C4-2B (cell line): ENCODE measurements around the gene ARSJ.

Experiments
- H3K27ac ChIP-seq: fragments of 450-650 bp; 2 replicates; pipeline ENCODE4 v1.5.1; 2017
- CTCF ChIP-seq: fragments of 450-650 bp; conservative IDR thresholded peaks from 2 replicates; pipeline ENCODE4 v1.5.1; 2017; ENCODE audit warnings: mild to moderate bottlenecking
- ZFX ChIP-seq: fragments of 450-650 bp; IDR thresholded peaks from 2 replicates; pipeline ENCODE4 v1.6.1; 2017

Gene ARSJ

GRCh38 chr4:113982181-113982580 lies 2.7 kb upstream of the ARSJ start:
- no peak for TF ChIP-seq ZFX
- TF ChIP-seq CTCF, result no peak
- no peak overlapping the region for H3K27ac ChIP-seq

GRCh38 chr4:113981591-113981990 lies 2.1 kb upstream of the ARSJ start:
- no peak overlapping the region for H3K27ac ChIP-seq
- TF ChIP-seq ZFX (no peak), CTCF (no peak)

- no peak overlapping the region for H3K27ac ChIP-seq
- TF ChIP-seq CTCF (no peak), ZFX (no peak)
Measured at GRCh38 chr4:113979905-113980615, 613 bp upstream of the ARSJ start.

GRCh38 chr4:113978561-113979147 lies 793 bp downstream of the ARSJ start:
- no peak overlapping the region for H3K27ac ChIP-seq
- TF ChIP-seq CTCF (no peak), ZFX (no peak)

GRCh38 chr4:113978105-113978504 lies 1.3 kb downstream of the ARSJ start:
- no peak overlapping the region for H3K27ac ChIP-seq
- no peak for TF ChIP-seq CTCF
- TF ChIP-seq ZFX, result no peak

- TF ChIP-seq ZFX (no peak), CTCF (no peak)
- no peak overlapping the region for H3K27ac ChIP-seq
Measured at GRCh38 chr4:113977526-113977855, 2.0 kb downstream of the ARSJ start.

- no peak for TF ChIP-seq CTCF
- no peak for TF ChIP-seq ZFX
- H3K27ac ChIP-seq, result no peak overlapping the region
Measured at GRCh38 chr4:113976741-113977525, 2.5 kb downstream of the ARSJ start.
